GM10847 (cell line): ENCODE data around the gene KIRREL3.

Experiments used
- POLR2A ChIP-seq: IDR thresholded peaks from 2 replicates; pipeline ENCODE4 v1.6.1; 2011; ENCODE audit not compliant: insufficient read length; ENCODE audit errors: extremely low read depth

Gene KIRREL3

GRCh38 chr11:126853732-126854131 lies 146.8 kb downstream of the KIRREL3 start:
- no peak for TF ChIP-seq POLR2A

GRCh38 chr11:126844789-126845188 lies 155.8 kb downstream of the KIRREL3 start:
- no peak for TF ChIP-seq POLR2A

GRCh38 chr11:126843096-126843495 lies 157.5 kb downstream of the KIRREL3 start:
- no peak for TF ChIP-seq POLR2A

GRCh38 chr11:126841999-126842398 lies 158.6 kb downstream of the KIRREL3 start:
- TF ChIP-seq POLR2A: no peak

- TF ChIP-seq POLR2A: no peak
These were observed 159.6 kb downstream of the KIRREL3 start for GRCh38 chr11:126840975-126841374.

GRCh38 chr11:126840201-126840886 lies 160.2 kb downstream of the KIRREL3 start:
- no peak for TF ChIP-seq POLR2A

GRCh38 chr11:126839496-126839895 lies 161.1 kb downstream of the KIRREL3 start:
- no peak for TF ChIP-seq POLR2A

- TF ChIP-seq POLR2A: no peak
These were observed 161.8 kb downstream of the KIRREL3 start for GRCh38 chr11:126838779-126839178.

- TF ChIP-seq POLR2A: no peak
These were observed 163.0 kb downstream of the KIRREL3 start for GRCh38 chr11:126837581-126837980.

- TF ChIP-seq POLR2A: no peak
These were observed 166.0 kb downstream of the KIRREL3 start for GRCh38 chr11:126834573-126834972.

GRCh38 chr11:126834149-126834548 lies 166.4 kb downstream of the KIRREL3 start:
- TF ChIP-seq POLR2A: no peak

GRCh38 chr11:126833065-126833464 lies 167.5 kb downstream of the KIRREL3 start:
- no peak for TF ChIP-seq POLR2A

- TF ChIP-seq POLR2A: no peak
These were observed 168.2 kb downstream of the KIRREL3 start for GRCh38 chr11:126832387-126832786.

- TF ChIP-seq POLR2A: no peak
These were observed 170.3 kb downstream of the KIRREL3 start for GRCh38 chr11:126830216-126830806.

- TF ChIP-seq POLR2A: no peak
These were observed 170.9 kb downstream of the KIRREL3 start for GRCh38 chr11:126829716-126830115.

- no peak for TF ChIP-seq POLR2A
These were observed 176.4 kb downstream of the KIRREL3 start for GRCh38 chr11:126824035-126824607.

- no peak for TF ChIP-seq POLR2A
These were observed 177.3 kb downstream of the KIRREL3 start for GRCh38 chr11:126823274-126823673.

- TF ChIP-seq POLR2A: no peak
These were observed 178.7 kb downstream of the KIRREL3 start for GRCh38 chr11:126821827-126822226.
